ENCODE data around the gene PHOX2B. TPM values are rescaled to one million over a fixed set of nuclear protein-coding genes. Genes with fewer than 3 reads are reported as not detected.

The PHOX2B gene
- total and polyA plus RNA-seq, 2 of the 4 experiments (the other 2 are of a cell fraction) = not detected

- Histone ChIP-seq H3K4me2 (ENCODE audit: low read depth, low read length) (no peak overlapping the region), H3K4me1 (ENCODE audit: control insufficient read depth, insufficient read depth, low read length) (no peaks in the 10 kb centered on the region), H3K9me3 (ENCODE audit: control insufficient read depth, insufficient read depth, low read length) (no peaks in the 10 kb centered on the region), H2BK120ac (ENCODE audit: low read depth, low read length) (no peak overlapping the region), H3K27ac (ENCODE audit: insufficient read depth, low read length) (no peak overlapping the region), H4K20me1 (ENCODE audit: insufficient read depth, low read length) (no peaks in the 10 kb centered on the region), H2BK15ac (ENCODE audit: low read depth, low read length) (no peak overlapping the region), H3K27me3 (ENCODE audit: control insufficient read depth, insufficient read depth, low read length) (peaks cover 11% of the 10 kb centered on the region), H3K36me3 (ENCODE audit: control insufficient read depth, insufficient read depth, low read length) (no peaks in the 10 kb centered on the region), H2AK5ac (ENCODE audit: low read depth, low read length) (no peak overlapping the region), H2BK5ac (ENCODE audit: low read depth, low read length, poor library complexity, severe bottlenecking) (no peak overlapping the region), H3K9ac (ENCODE audit: low read depth, low read length) (no peak overlapping the region), H2AK9ac (replicated peaks; ENCODE audit: low read depth, low read length, poor library complexity) (no peak overlapping the region), H3K4ac (ENCODE audit: low read depth, low read length) (no peak overlapping the region), H3K79me1 (ENCODE audit: low read depth in 1 of 2, low read length in 2 of 2) (no peaks in the 10 kb centered on the region), H4K5ac (ENCODE audit: low read depth, low read length) (no peak overlapping the region), H2BK20ac (ENCODE audit: low read depth, low read length) (no peak overlapping the region), H3K18ac (ENCODE audit: low read depth, low read length) (no peak overlapping the region), H3K9me1 (ENCODE audit: insufficient read depth, low read length) (no peaks in the 10 kb centered on the region), H3K23ac (ENCODE audit: low read depth, low read length) (no peak overlapping the region), H3K56ac (ENCODE audit: extremely low read depth, insufficient read depth, low read length) (no peak overlapping the region), H2AFZ (replicated peaks; ENCODE audit: low read length, poor library complexity) (no peak overlapping the region), H4K91ac (ENCODE audit: insufficient read depth, low read depth, low read length) (no peak overlapping the region), H4K8ac (ENCODE audit: low read depth in 2 of 2, low read length in 2 of 2) (no peak overlapping the region), H3K4me3 (ENCODE audit: insufficient read depth, low read depth, low read length) (no peak overlapping the region), H3K14ac (replicated peaks; ENCODE audit: low read depth, low read length) (no peak overlapping the region)
- dilution Hi-C loops (cut with HindIII; ENCODE audit: low sequenced_read_pairs, unreplicated experiment) = no loop called here
- POLR2A ChIA-PET (ENCODE audit: unreplicated experiment) = no interaction called here
- no CpG with 5 or more reads among the region's 2 CpGs for WGBS, 2 experiments (ENCODE audit: extremely low coverage in 2 of 2, insufficient read length in 1 of 2)
- no TSS peak for BruUV-seq (replicated peaks)
- no peak for DNase-seq
- no peak for TF ChIP-seq MAZ (IDR thresholded peaks at IDR 0.05; ENCODE audit: borderline replicate concordance, low read depth, low read length)
- no peak for TF ChIP-seq ELK1 (IDR thresholded peaks at IDR 0.05; ENCODE audit: borderline replicate concordance, low read depth, low read length)
- no peak for TF ChIP-seq CHD1 (IDR thresholded peaks at IDR 0.05; ENCODE audit: low read depth, low read length)
- TF ChIP-seq RAD21 (IDR thresholded peaks at IDR 0.05; ENCODE audit: low read length) = no peak
- CTCF ChIA-PET = no interaction called here
- no peak for ATAC-seq (ENCODE audit: low read depth)
- in situ Hi-C loops (cut with MboI; ENCODE audit: low sequenced_read_pairs) = no loop called here
- intact Hi-C loops (cut with micrococcal nuclease) = no loop called here
These were observed 48.7 kb upstream of the PHOX2B start for GRCh38 chr4:41797260-41797659.

Data from IMR-90 (cell line).